GM18526 (cell line): ENCODE data around the gene ETF1.

Experiments
- POLR2A ChIP-seq: IDR thresholded peaks from 3 replicates; pipeline ENCODE4 v1.6.1; 2011; ENCODE audit not compliant: insufficient read length; ENCODE audit errors: extremely low read depth

The ETF1 gene

GRCh38 chr5:138466125-138466899 is 76.7 kb downstream of the ETF1 start:
- no peak for TF ChIP-seq POLR2A

GRCh38 chr5:138465261-138466124 is 77.5 kb downstream of the ETF1 start, which contains the start of gene EGR1:
TSS of gene EGR1 (plus strand) at chr5:138465479. CDS start at chr5:138465762, 283 bp downstream.
- peak; percentile 80 for TF ChIP-seq POLR2A

- TF ChIP-seq POLR2A, result peak; percentile 78
Observed at GRCh38 chr5:138464388-138465260, 78.4 kb downstream of the ETF1 start.

GRCh38 chr5:138464008-138464387 is 79.0 kb downstream of the ETF1 start:
- TF ChIP-seq POLR2A, result peak; percentile 49

GRCh38 chr5:138463419-138464007 is 79.5 kb downstream of the ETF1 start:
- no peak for TF ChIP-seq POLR2A

- no peak for TF ChIP-seq POLR2A
Observed at GRCh38 chr5:138461343-138462125, 81.5 kb downstream of the ETF1 start.

- no peak for TF ChIP-seq POLR2A
Observed at GRCh38 chr5:138460032-138460693, 82.9 kb downstream of the ETF1 start.

GRCh38 chr5:138459311-138459933 is 83.6 kb downstream of the ETF1 start:
- no peak for TF ChIP-seq POLR2A

- no peak for TF ChIP-seq POLR2A
Observed at GRCh38 chr5:138458856-138459255, 84.2 kb downstream of the ETF1 start.

GRCh38 chr5:138458384-138458783 is 84.7 kb downstream of the ETF1 start:
- no peak for TF ChIP-seq POLR2A

GRCh38 chr5:138457531-138458275 is 85.3 kb downstream of the ETF1 start:
- TF ChIP-seq POLR2A, result no peak
